Measurements from ENCODE around the gene ITGA8. TPM values are rescaled to one million over a fixed set of nuclear protein-coding genes. Genes with fewer than 3 reads are reported as not detected.

Gene ITGA8
- total RNA-seq, 1 experiment from 2014 or later = not detected

DNA sequence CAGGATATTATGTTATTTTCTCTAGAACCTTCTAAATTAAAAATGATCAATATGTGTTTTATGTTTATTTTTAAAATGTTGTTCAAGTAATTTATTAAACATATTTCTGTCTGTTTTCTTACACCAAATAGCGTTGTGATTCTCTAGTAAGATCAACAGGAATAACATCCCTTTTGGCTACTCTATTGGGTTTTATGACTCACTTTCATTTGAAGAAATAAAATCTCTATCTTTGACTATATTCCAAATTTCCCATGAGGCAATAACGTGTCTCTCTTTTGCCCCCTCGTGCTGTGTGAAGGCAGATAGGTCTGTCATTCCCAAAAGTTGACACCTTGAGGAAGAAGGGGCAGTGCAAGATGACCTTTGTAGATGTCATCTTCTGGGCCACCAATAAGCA is 40.9 kb downstream of the ITGA8 start:
- no peak for DNase-seq (ENCODE audit: unreplicated experiment)
- no TSS peak for BruUV-seq (replicated peaks)
- Mint-ChIP-seq H3K27me3 (ENCODE audit: insufficient read depth, unreplicated experiment) (peaks cover 69% of the 10 kb centered on the region), H3K9me3 (ENCODE audit: unreplicated experiment) (no peaks in the 10 kb centered on the region), H3K36me3 (ENCODE audit: insufficient read depth, unreplicated experiment) (no peaks in the 10 kb centered on the region), H3K27ac (ENCODE audit: low read depth, unreplicated experiment) (no peak overlapping the region), H3K4me3 (ENCODE audit: unreplicated experiment) (no peak overlapping the region), H3K4me1 (ENCODE audit: insufficient read depth, unreplicated experiment) (no peaks in the 10 kb centered on the region)
- POLR2A ChIA-PET = no interaction called here
- CTCF ChIA-PET = no interaction called here
- intact Hi-C loops (cut with micrococcal nuclease) = no loop called here
- TF ChIP-seq, protein P1, sequence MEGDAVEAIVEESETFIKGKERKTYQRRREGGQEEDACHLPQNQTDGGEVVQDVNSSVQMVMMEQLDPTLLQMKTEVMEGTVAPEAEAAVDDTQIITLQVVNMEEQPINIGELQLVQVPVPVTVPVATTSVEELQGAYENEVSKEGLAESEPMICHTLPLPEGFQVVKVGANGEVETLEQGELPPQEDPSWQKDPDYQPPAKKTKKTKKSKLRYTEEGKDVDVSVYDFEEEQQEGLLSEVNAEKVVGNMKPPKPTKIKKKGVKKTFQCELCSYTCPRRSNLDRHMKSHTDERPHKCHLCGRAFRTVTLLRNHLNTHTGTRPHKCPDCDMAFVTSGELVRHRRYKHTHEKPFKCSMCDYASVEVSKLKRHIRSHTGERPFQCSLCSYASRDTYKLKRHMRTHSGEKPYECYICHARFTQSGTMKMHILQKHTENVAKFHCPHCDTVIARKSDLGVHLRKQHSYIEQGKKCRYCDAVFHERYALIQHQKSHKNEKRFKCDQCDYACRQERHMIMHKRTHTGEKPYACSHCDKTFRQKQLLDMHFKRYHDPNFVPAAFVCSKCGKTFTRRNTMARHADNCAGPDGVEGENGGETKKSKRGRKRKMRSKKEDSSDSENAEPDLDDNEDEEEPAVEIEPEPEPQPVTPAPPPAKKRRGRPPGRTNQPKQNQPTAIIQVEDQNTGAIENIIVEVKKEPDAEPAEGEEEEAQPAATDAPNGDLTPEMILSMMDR (IDR thresholded peaks at IDR 0.05; ENCODE audit: unreplicated experiment) = no peak

DNA sequence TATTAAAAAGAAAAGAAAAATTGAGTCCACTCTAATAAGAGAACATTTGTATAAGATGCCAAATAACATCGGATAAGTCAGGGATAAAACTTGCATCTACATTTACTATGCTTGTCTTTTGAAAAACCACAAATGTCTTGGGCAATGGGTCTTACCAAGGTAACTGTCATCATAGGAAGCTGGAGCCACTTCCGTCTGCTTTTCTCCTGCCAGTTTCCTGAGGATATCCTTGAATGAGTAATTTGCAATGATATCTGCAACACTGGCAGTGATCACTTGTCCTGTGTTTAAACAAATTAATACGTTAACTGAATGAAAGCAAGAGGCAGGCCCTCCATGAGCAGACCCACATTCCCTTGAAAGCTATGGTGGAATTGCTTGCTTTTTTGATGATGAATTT is 47.3 kb downstream of the ITGA8 start:
- CTCF ChIA-PET = interaction anchor here (0.7 to 0.8 kb wide), 2 partner anchors 52 to 207 kb away, joined by 3 to 7 read pairs; no protein-coding TSS in a partner anchor
- H3K36me3 Mint-ChIP-seq (ENCODE audit: insufficient read depth, unreplicated experiment) = no peaks in the 10 kb centered on the region
- H3K4me1 Mint-ChIP-seq (ENCODE audit: insufficient read depth, unreplicated experiment) = no peaks in the 10 kb centered on the region
- no peaks in the 10 kb centered on the region for H3K9me3 Mint-ChIP-seq (ENCODE audit: unreplicated experiment)
- POLR2A ChIA-PET = interaction anchor here (0.6 to 1.2 kb wide), 2 partner anchors 9 to 33 kb away, joined by 3 read pairs; no protein-coding TSS in a partner anchor
- H3K4me3 Mint-ChIP-seq (ENCODE audit: unreplicated experiment) = no peak overlapping the region
- TF ChIP-seq, protein P1 (IDR thresholded peaks at IDR 0.05; ENCODE audit: unreplicated experiment) = no peak
- no peak for DNase-seq (ENCODE audit: unreplicated experiment)
- H3K27ac Mint-ChIP-seq (ENCODE audit: low read depth, unreplicated experiment) = no peak overlapping the region
- BruUV-seq (replicated peaks) = no TSS peak
- peaks cover 47% of the 10 kb centered on the region for H3K27me3 Mint-ChIP-seq (ENCODE audit: insufficient read depth, unreplicated experiment)
- intact Hi-C loops (cut with micrococcal nuclease) = no loop called here

DNA sequence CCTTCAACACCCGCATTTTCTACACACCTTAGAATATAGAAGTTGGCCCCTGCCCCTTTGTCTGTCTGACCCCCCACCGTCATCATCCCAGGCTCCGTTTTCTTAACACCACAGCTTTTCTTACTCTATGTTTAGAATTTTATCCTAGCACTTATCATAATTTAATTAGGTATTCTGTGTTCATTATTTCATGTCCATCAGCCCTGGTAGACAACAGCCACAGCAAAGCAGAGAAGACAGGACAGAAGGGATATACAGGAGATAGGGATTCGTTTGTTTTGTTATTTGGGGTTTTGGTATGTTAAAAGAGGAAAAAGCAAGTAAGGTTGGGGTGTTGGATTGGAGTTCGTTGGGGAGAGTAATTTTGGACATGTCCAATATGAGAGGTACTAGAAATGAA is 48.8 kb downstream of the ITGA8 start:
- H3K4me1 Mint-ChIP-seq (ENCODE audit: insufficient read depth, unreplicated experiment) = no peaks in the 10 kb centered on the region
- H3K27me3 Mint-ChIP-seq (ENCODE audit: insufficient read depth, unreplicated experiment) = peaks cover 39% of the 10 kb centered on the region
- ChIA-PET CTCF (interaction anchor here (1.6 kb wide), 1 partner anchor 55 kb away, joined by 3 read pairs; no protein-coding TSS in a partner anchor), POLR2A (no interaction called here)
- no peak overlapping the region for H3K27ac Mint-ChIP-seq (ENCODE audit: low read depth, unreplicated experiment)
- intact Hi-C loops (cut with micrococcal nuclease) = no loop called here
- DNase-seq (ENCODE audit: unreplicated experiment) = no peak
- no peak overlapping the region for H3K4me3 Mint-ChIP-seq (ENCODE audit: unreplicated experiment)
- H3K36me3 Mint-ChIP-seq (ENCODE audit: insufficient read depth, unreplicated experiment) = no peaks in the 10 kb centered on the region
- TF ChIP-seq, protein P1 (IDR thresholded peaks at IDR 0.05; ENCODE audit: unreplicated experiment) = no peak
- H3K9me3 Mint-ChIP-seq (ENCODE audit: unreplicated experiment) = no peaks in the 10 kb centered on the region
- BruUV-seq (replicated peaks) = no TSS peak

DNA sequence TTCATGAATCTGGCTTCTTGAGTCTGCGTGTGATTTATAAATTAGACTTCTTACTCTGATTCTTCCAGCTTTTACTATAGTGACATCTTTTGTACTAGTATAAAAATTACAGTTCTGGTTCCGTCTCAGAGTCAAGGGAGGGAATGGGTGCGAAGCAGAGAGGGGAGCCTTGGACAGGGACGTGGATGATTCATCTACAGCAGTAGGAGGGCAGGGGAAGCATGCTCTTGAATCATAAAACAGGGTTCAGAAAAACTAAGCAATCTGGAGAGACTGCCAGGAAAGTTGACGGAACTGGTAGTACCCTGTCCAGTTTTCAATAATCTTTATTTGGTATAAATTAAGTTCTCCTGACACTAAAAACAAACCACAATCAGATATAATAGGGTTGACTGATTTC is 58.1 kb downstream of the ITGA8 start:
- no peaks in the 10 kb centered on the region for H3K36me3 Mint-ChIP-seq (ENCODE audit: insufficient read depth, unreplicated experiment)
- no peaks in the 10 kb centered on the region for H3K9me3 Mint-ChIP-seq (ENCODE audit: unreplicated experiment)
- TF ChIP-seq, protein P1 (IDR thresholded peaks at IDR 0.05; ENCODE audit: unreplicated experiment) = no peak
- ChIA-PET POLR2A (no interaction called here), CTCF (interaction anchor here (0.8 kb wide), 1 partner anchor 42 kb away, joined by 4 read pairs; no protein-coding TSS in a partner anchor)
- no peaks in the 10 kb centered on the region for H3K4me1 Mint-ChIP-seq (ENCODE audit: insufficient read depth, unreplicated experiment)
- no peak overlapping the region for H3K27ac Mint-ChIP-seq (ENCODE audit: low read depth, unreplicated experiment)
- no TSS peak for BruUV-seq (replicated peaks)
- intact Hi-C loops (cut with micrococcal nuclease) = no loop called here
- no peak overlapping the region for H3K4me3 Mint-ChIP-seq (ENCODE audit: unreplicated experiment)
- peaks cover 15% of the 10 kb centered on the region for H3K27me3 Mint-ChIP-seq (ENCODE audit: insufficient read depth, unreplicated experiment)
- DNase-seq (ENCODE audit: unreplicated experiment) = no peak

Data from MCF 10A (cell line).